NCI-H526 (cell line): ENCODE data around the gene CYGB.

Experiments used
- DNase-seq, 2 experiments: peaks; one replicate each; lab custom pipeline; 2025; lab: John Stamatoyannopoulos, UW

CYGB gene

DNA sequence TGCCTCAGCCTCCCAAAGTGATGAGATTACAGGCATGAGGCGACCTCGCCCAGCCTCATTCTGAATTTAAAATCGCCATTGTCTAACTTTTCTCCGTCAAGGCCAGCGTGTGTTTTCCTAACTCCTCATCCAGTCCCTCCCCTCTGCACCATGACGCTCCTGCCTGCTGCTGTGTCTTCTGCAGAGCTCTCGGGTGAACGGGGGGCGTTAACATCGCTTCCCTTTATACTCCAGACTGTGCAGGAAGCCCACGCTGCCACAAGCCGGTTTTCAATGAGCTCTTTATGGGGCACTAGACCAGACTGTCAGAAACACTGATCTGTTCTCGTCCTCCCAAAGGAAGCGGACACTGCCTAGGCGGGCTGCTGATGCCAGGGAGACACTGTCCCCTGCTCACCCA is 56.9 kb downstream of the CYGB start:
- no peak for DNase-seq

DNA sequence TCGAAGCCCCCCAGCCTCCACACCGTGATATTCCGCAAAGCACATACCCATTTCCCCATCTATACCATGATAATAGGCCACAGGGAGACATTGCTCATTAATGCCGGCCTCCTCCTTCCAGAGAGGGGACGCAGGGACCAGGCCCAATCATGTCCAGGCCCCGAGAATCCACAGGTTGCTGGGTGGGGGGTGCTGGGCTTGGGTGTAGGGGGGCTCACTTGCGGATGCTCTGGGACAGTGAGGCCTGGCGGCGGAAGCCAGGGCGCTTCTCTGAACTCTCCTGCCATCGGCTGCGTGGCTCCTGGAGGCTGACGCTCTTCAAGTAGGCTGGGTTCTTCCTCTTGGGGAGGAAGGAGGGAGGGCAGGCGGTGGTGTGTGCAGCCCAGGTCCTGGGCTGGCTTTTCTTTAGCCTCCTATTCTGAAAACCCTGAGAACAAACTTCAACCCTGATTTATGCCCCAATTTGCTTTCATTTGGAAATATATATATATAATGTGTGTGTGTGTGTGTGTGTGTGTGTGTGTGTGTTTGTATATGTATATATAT is 57.9 kb downstream of the CYGB start:
- DNase-seq = no peak

DNA sequence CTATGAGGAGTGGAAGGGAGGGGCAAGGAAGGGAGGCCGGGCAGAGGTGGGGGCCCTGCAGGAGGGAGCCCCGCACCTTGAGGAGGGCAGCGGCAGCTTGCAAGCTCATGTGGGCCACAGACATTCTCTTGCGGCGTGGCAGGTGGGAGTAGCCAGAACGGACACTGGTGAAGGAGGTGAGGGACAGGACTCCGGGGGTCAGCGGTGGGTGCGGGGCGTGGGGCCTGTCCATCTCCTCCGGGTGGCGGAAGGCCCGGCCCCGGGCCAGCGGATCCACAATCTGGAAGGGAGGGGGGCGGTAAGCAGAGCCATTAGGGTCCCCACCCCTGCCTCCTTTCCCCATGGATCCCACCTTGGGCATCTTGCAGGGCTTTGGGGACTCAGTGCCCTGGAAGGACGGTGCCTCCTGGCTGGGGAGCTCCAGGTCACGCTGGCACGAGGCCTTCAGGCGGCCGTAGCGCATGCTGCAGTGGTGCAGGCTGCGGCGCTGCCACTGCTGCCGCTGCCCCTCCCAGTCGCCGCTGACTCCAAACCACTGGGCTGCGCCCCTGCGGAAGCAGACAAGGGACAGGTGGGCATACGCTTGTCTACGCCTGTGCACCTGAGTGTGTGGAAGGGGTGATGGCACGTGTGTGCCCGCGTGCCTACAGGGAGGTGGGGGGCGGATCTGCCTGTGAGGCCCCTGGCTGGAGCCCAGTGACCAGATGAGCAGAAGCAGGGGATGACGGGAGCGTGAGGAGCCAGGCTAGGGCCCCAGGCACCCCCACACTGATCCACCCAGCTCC is 58.6 kb downstream of the CYGB start:
- DNase-seq = no peak

DNA sequence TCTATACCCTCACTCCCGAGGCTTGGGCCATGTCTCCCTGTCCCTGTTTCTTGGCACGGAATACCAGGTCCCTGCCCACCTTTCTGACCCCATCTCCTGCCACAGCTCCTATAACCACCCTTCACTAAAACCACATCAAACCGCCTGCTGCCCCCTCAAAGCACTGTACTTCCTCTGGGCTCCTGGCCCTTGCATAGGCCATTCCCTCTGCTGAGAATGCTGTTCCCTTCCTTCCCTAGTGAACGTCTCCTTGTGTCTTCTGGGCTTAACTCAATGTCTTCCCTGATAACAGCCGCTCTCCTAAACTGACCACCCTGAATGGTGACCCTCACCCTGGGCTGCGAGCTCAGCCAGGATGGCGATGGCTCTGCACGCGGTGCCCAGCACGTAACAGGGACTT is 59.4 kb downstream of the CYGB start:
- no peak for DNase-seq

DNA sequence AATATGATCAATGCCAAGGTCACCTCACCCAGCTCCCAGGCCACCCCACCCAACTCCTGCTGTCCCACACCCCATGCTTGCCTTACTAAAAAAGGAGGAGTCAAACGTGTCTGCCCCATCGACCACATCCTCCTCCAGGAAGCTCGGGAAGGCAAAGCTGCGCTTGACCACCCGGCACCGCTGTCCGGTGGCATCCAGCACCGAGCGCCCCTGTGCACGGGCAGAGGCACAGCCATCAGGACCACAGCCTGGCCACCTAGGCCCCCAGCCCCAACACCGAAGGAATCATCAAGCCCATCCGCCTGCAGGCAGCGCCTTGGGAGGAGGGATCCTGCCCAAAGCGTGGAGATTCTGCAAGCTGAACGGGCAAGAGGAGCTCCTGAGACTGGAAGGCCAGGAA is 59.9 kb downstream of the CYGB start:
- no peak for DNase-seq
